ENCODE data around the gene GDPD2.

Gene GDPD2

GRCh38 chrX:70466968-70467367 lies 43.9 kb downstream of the GDPD2 start:
- no peaks in the 10 kb centered on the region for H3K27me3 Mint-ChIP-seq
- H3K9me3 Mint-ChIP-seq = no peaks in the 10 kb centered on the region
- DNase-seq (ENCODE audit: low spot score in 2 of 2) (no peak), ATAC-seq (replicated peaks; ENCODE audit: extremely low read depth, poor library complexity, severe bottlenecking) (no peak)
- no peak overlapping the region for H3K4me3 Mint-ChIP-seq
- peaks cover 19% of the 10 kb centered on the region for H3K4me1 Mint-ChIP-seq
- no peak overlapping the region for H3K27ac Mint-ChIP-seq (ENCODE audit: low read depth)
- peaks cover 6% of the 10 kb centered on the region for H3K36me3 Mint-ChIP-seq (ENCODE audit: insufficient read depth)

DNA sequence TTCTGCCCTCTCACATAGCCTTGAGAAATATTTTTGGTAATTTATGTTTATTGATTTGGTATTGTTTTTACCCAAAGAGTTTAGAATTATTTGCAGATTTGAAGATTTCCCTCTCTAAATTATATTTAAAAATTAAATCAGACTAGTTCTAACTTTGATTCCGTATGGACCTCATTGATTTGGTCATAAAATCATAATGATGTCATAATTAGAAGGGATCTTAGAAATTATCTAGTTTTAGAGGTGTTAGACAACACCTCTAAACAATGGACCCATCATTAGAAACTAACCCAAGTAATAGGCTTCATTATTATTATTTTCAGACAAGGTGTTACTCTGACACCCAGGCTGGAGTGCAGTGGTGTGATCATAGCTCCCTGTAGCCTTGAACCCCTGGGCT lies 45.6 kb downstream of the GDPD2 start:
- H3K27ac Mint-ChIP-seq (ENCODE audit: low read depth) = no peak overlapping the region
- no peak for ATAC-seq (replicated peaks; ENCODE audit: extremely low read depth, poor library complexity, severe bottlenecking)

DNA sequence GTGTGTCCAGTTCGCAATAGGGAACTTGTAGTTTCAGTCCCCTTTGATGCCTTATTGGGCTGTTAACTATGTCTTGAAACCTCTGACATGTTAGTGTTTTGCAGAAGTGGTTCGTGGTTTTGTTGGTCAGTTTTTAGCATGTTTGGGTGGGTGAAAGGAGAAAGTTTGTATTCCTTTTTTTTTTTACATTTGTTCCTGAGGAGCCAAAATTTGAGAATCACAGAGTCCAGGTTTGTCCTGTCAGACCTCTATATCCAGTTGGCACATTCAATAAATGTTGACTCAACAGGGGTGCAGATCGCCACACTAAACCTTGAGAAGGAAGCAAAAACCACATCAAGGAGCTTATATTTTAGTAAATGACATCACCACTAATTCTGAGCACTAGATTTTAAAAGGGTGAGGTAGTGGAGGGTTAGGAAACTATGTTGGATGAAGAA lies 47.8 kb downstream of the GDPD2 start:
- H3K27me3 Mint-ChIP-seq = no peaks in the 10 kb centered on the region
- DNase-seq (ENCODE audit: low spot score in 2 of 2) (no peak), ATAC-seq (replicated peaks; ENCODE audit: extremely low read depth, poor library complexity, severe bottlenecking) (no peak)
- no peak overlapping the region for H3K27ac Mint-ChIP-seq (ENCODE audit: low read depth)
- no peak overlapping the region for H3K4me3 Mint-ChIP-seq
- peaks cover 4% of the 10 kb centered on the region for H3K36me3 Mint-ChIP-seq (ENCODE audit: insufficient read depth)
- peaks cover 19% of the 10 kb centered on the region for H3K4me1 Mint-ChIP-seq
- no peaks in the 10 kb centered on the region for H3K9me3 Mint-ChIP-seq

More for the DNA sequence above, 45.6 kb downstream of the GDPD2 start:
- no peak overlapping the region for H3K4me3 Mint-ChIP-seq
- H3K36me3 Mint-ChIP-seq (ENCODE audit: insufficient read depth) = peaks cover 7% of the 10 kb centered on the region
- H3K27me3 Mint-ChIP-seq = no peaks in the 10 kb centered on the region
- H3K9me3 Mint-ChIP-seq = no peaks in the 10 kb centered on the region
- H3K4me1 Mint-ChIP-seq = peaks cover 20% of the 10 kb centered on the region
- no peak for DNase-seq (ENCODE audit: low spot score in 2 of 2)

- Mint-ChIP-seq H3K27me3 (no peaks in the 10 kb centered on the region), H3K4me3 (no peak overlapping the region), H3K27ac (ENCODE audit: low read depth) (no peak overlapping the region), H3K36me3 (ENCODE audit: insufficient read depth) (peaks cover 3% of the 10 kb centered on the region), H3K9me3 (no peaks in the 10 kb centered on the region), H3K4me1 (peaks cover 11% of the 10 kb centered on the region)
- no peak for ATAC-seq (replicated peaks; ENCODE audit: extremely low read depth, poor library complexity, severe bottlenecking)
- DNase-seq (ENCODE audit: low spot score in 2 of 2) = no peak
These were observed 53.2 kb downstream of the GDPD2 start for GRCh38 chrX:70476166-70476933.

- H3K9me3 Mint-ChIP-seq = no peaks in the 10 kb centered on the region
- no peak overlapping the region for H3K4me3 Mint-ChIP-seq
- H3K4me1 Mint-ChIP-seq = peaks cover 5% of the 10 kb centered on the region
- no peaks in the 10 kb centered on the region for H3K27me3 Mint-ChIP-seq
- H3K36me3 Mint-ChIP-seq (ENCODE audit: insufficient read depth) = peaks cover 3% of the 10 kb centered on the region
- DNase-seq (ENCODE audit: low spot score in 2 of 2) (no peak), ATAC-seq (replicated peaks; ENCODE audit: extremely low read depth, poor library complexity, severe bottlenecking) (no peak)
- H3K27ac Mint-ChIP-seq (ENCODE audit: low read depth) = no peak overlapping the region
These were observed 54.0 kb downstream of the GDPD2 start for GRCh38 chrX:70476934-70477733.

DNA sequence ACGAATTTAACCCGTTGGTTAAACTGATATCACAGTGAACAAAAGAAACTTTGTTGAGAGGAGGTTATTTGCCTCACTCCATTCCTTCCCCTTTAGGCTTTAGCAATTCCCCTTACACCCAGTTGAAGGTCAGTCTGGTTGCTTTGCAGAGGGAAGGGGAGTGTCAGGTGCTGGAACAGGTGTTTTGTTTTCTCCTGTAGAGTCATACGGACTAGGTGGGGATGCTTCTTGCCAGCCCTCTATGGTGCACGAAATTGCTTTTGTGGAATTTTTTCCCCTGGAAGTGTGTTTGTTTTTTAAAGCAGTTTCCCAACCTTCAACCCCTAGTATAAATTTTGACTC lies 54.6 kb downstream of the GDPD2 start:
- no peaks in the 10 kb centered on the region for H3K27me3 Mint-ChIP-seq
- peaks cover 3% of the 10 kb centered on the region for H3K36me3 Mint-ChIP-seq (ENCODE audit: insufficient read depth)
- no peaks in the 10 kb centered on the region for H3K9me3 Mint-ChIP-seq
- peaks cover 5% of the 10 kb centered on the region for H3K4me1 Mint-ChIP-seq
- no peak for ATAC-seq (replicated peaks; ENCODE audit: extremely low read depth, poor library complexity, severe bottlenecking)
- H3K4me3 Mint-ChIP-seq = no peak overlapping the region
- no peak overlapping the region for H3K27ac Mint-ChIP-seq (ENCODE audit: low read depth)
- no peak for DNase-seq (ENCODE audit: low spot score in 2 of 2)

GRCh38 chrX:70478526-70479245 lies 55.6 kb downstream of the GDPD2 start:
- Mint-ChIP-seq H3K27me3 (no peaks in the 10 kb centered on the region), H3K4me3 (no peak overlapping the region), H3K36me3 (ENCODE audit: insufficient read depth) (peaks cover 2% of the 10 kb centered on the region), H3K9me3 (no peaks in the 10 kb centered on the region), H3K4me1 (peaks cover 10% of the 10 kb centered on the region), H3K27ac (ENCODE audit: low read depth) (no peak overlapping the region)
- DNase-seq (ENCODE audit: low spot score in 2 of 2) (no peak), ATAC-seq (replicated peaks; ENCODE audit: extremely low read depth, poor library complexity, severe bottlenecking) (no peak)

DNA sequence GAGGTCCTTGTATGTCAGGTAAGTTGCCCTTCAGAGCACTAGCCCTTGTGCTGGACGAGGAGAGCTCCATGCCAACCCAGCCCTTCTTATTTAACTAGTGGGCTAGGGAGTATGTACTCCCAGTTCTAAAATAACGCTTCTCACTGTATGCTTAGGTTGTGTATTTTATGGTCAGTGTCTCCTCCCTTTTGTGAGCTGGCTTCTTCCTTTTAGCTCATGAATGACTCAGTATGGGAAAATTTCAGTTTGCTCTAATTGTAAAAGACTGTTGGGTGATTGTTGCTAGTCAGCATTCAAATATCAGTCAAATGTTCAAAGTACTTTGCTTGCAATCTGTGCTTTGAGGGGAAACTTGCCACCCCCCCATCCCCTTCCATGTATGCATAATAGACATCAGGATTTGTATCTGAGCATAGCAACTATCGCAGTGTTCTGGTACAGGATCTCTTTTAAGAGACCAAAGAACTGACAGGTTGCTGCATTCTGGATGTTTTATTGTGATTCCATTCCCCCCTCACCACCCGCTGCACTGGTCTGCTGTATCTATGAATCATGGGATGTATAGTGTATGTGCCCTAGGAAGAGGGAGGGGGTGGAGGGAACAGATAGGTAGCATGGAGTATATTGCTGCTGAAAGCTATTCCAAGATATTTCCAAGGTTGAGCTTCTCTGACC lies 56.3 kb downstream of the GDPD2 start:
- no peak overlapping the region for H3K27ac Mint-ChIP-seq (ENCODE audit: low read depth)
- H3K9me3 Mint-ChIP-seq = no peaks in the 10 kb centered on the region
- peaks cover 2% of the 10 kb centered on the region for H3K36me3 Mint-ChIP-seq (ENCODE audit: insufficient read depth)
- no peak overlapping the region for H3K4me3 Mint-ChIP-seq
- no peaks in the 10 kb centered on the region for H3K27me3 Mint-ChIP-seq
- peaks cover 5% of the 10 kb centered on the region for H3K4me1 Mint-ChIP-seq
- no peak for DNase-seq (ENCODE audit: low spot score in 2 of 2)
- ATAC-seq (replicated peaks; ENCODE audit: extremely low read depth, poor library complexity, severe bottlenecking) = no peak

DNA sequence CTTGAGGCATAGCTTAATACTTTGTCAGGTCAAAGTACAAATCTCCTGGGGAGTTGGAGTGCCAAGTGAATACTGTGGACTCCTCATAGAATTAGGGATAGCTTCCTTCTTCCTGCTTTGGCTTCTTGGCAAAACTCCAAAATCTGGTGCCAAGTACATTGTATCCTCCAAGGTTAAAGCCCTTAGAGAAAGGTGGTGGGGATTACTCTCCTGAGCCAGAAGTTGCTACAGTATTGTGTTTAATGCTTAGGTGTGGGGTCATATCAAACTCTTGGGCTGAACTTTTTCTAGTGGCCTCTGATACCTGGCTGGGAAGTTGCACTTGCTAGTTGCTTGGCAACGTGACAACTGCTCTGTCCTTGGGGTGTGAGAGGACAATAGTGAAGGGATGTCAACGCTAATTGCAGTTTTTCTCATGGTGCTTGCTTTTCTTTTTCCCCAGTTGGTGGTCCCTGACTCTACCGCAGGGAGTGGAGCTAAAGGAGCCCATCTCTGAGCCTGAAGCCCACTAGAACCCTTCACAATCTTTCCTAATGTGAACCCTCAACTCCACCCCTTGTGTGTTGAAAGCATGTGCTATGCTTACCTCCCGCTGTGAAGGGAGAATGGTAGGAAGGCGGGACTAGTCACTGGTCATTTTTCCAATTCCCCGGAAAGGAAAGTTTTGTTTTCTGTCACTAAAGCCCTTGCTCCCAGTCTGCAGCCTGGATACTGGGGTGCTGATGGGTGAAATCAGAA lies 57.0 kb downstream of the GDPD2 start:
- ATAC-seq (replicated peaks; ENCODE audit: extremely low read depth, poor library complexity, severe bottlenecking) (no peak), DNase-seq (ENCODE audit: low spot score in 2 of 2) (no peak)
- Mint-ChIP-seq H3K27ac (ENCODE audit: low read depth) (no peak overlapping the region), H3K36me3 (ENCODE audit: insufficient read depth) (peaks cover 2% of the 10 kb centered on the region), H3K9me3 (no peaks in the 10 kb centered on the region), H3K4me3 (no peak overlapping the region), H3K27me3 (no peaks in the 10 kb centered on the region), H3K4me1 (peaks cover 5% of the 10 kb centered on the region)

DNA sequence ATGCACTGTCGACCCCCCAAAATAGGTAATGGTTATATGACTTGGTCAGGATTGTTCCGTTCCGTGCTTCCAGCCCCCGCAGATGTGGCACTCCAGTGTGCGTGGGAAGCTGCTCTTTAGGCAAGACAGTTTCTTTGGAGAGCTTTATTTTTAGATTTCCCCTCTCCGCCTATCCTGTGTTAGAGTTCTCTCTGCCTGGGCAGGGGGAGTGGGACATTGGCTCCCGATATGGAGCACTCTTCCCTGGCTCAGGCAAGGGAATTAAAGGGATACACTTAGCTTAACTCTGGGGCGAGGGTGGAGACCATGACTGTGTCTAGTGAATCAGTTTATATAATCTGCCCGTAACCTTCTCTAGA lies 57.5 kb downstream of the GDPD2 start:
- Mint-ChIP-seq H3K4me3 (no peak overlapping the region), H3K27ac (ENCODE audit: low read depth) (no peak overlapping the region)
- no peak for DNase-seq (ENCODE audit: low spot score in 2 of 2)

DNA sequence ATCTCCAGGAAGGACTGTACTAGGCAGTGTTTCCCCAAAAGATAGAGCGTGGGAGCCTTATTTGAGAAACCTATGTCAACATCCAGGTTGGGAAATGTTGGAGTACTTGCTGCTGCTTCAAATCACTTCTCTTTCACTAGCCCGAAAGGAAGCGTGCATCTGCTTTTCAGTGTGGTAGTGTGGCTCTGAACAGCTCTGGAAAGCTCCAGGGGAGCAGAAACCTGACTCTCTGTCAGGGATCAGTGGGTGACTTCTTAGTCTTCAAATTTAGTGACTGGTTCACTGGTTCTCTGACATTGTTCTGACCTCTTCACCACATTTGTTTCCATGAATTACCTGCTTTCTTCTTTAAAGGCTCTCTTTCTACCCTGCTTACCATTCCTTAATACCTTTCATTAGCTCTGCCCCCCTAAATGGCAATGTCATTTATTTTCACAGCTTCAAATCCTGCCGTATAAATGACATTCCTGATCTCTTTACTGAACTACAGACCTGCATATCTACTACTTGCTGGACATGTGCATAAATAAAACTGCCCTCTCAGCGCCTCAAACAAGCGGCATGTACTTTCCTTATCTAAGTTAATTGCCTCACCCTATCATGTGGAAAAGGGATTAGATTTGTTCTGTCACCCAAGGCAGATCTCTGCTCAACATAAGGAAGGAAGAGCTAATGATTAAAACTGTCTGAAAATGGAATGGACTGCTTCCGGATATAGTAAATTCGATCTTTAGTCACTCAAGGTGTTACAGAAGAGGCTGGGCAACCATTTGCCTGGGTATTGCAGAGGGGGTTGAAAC lies 58.6 kb downstream of the GDPD2 start:
- DNase-seq (ENCODE audit: low spot score in 2 of 2) (no peak), ATAC-seq (replicated peaks; ENCODE audit: extremely low read depth, poor library complexity, severe bottlenecking) (no peak)
- Mint-ChIP-seq H3K36me3 (ENCODE audit: insufficient read depth) (peaks cover 7% of the 10 kb centered on the region), H3K27ac (ENCODE audit: low read depth) (no peak overlapping the region), H3K27me3 (no peaks in the 10 kb centered on the region), H3K9me3 (no peaks in the 10 kb centered on the region), H3K4me3 (no peak overlapping the region), H3K4me1 (peaks cover 5% of the 10 kb centered on the region)

More for the DNA sequence above, 57.5 kb downstream of the GDPD2 start:
- no peak for ATAC-seq (replicated peaks; ENCODE audit: extremely low read depth, poor library complexity, severe bottlenecking)
- peaks cover 5% of the 10 kb centered on the region for H3K4me1 Mint-ChIP-seq
- no peaks in the 10 kb centered on the region for H3K9me3 Mint-ChIP-seq
- peaks cover 4% of the 10 kb centered on the region for H3K36me3 Mint-ChIP-seq (ENCODE audit: insufficient read depth)
- H3K27me3 Mint-ChIP-seq = no peaks in the 10 kb centered on the region

All from central memory CD8-positive, alpha-beta T cell (primary cell).